H9 (cell line): ENCODE data around the gene FNDC3B. TPM values are rescaled to one million over a fixed set of nuclear protein-coding genes. Genes with fewer than 3 reads are reported as not detected.

ENCODE experiments used
- DNase-seq: peaks from one replicate; pipeline ENCODE4 v3.0.0-alpha.2; 2017
- H2AFZ ChIP-seq: one replicate; pipeline ENCODE4 v1.6.1; 2013; ENCODE audit warnings: mild to moderate bottlenecking, low read length, control low read depth, moderate library complexity
- H2AK5ac ChIP-seq: 2 replicates; pipeline ENCODE4 v1.6.1; 2013; ENCODE audit warnings: low read length, control low read depth, mixed read lengths; ENCODE audit not compliant: insufficient read length
- H2BK120ac ChIP-seq: one replicate; pipeline ENCODE4 v1.6.1; 2013; ENCODE audit warnings: low read depth, mild to moderate bottlenecking, low read length, control low read depth, inconsistent platforms; ENCODE audit not compliant: poor library complexity, severe bottlenecking
- H2BK12ac ChIP-seq: 2 replicates; pipeline ENCODE4 v1.6.1; 2013; ENCODE audit warnings: low read length, control low read depth, mixed read lengths, low read depth; ENCODE audit not compliant: insufficient read length
- H2BK15ac ChIP-seq: 2 replicates; pipeline ENCODE4 v1.6.1; 2013; ENCODE audit warnings: low read depth, low read length, control low read depth
- H2BK20ac ChIP-seq: one replicate; pipeline ENCODE4 v1.6.1; 2013; ENCODE audit warnings: low read depth, mild to moderate bottlenecking, low read length, control low read depth, inconsistent platforms; ENCODE audit not compliant: poor library complexity, severe bottlenecking
- H2BK5ac ChIP-seq: 2 replicates; pipeline ENCODE4 v1.6.1; 2013; ENCODE audit warnings: low read length, control low read depth, mixed read lengths; ENCODE audit not compliant: insufficient read length
- H3K14ac ChIP-seq: 2 replicates; pipeline ENCODE4 v1.6.1; 2013; ENCODE audit warnings: low read length, control low read depth; ENCODE audit not compliant: insufficient read depth
- H3K18ac ChIP-seq: 2 replicates; pipeline ENCODE4 v1.6.1; 2013; ENCODE audit warnings: low read depth, mild to moderate bottlenecking, mixed read lengths, low read length, control low read depth; ENCODE audit not compliant: insufficient read length
- H3K23ac ChIP-seq: 2 replicates; pipeline ENCODE4 v1.6.1; 2013; ENCODE audit warnings: low read length, control low read depth, mixed read lengths, low read depth; ENCODE audit not compliant: insufficient read length
- H3K23me2 ChIP-seq: 2 replicates; pipeline ENCODE4 v1.6.1; 2013; ENCODE audit warnings: low read depth, mild to moderate bottlenecking, mixed read lengths, low read length, control low read depth; ENCODE audit not compliant: insufficient read length, poor library complexity, severe bottlenecking
- H3K27ac ChIP-seq: 2 replicates; pipeline ENCODE4 v1.5.1; 2013; ENCODE audit warnings: low read length, control low read depth, mixed read lengths, low read depth; ENCODE audit not compliant: insufficient read length
- H3K27me3 ChIP-seq: 2 replicates; pipeline ENCODE4 v1.6.1; 2013; ENCODE audit warnings: low read length, control low read depth, inconsistent platforms; ENCODE audit not compliant: insufficient read depth
- H3K4ac ChIP-seq: 2 replicates; pipeline ENCODE4 v1.6.1; 2013; ENCODE audit warnings: low read depth, mild to moderate bottlenecking, control low read depth, inconsistent platforms, low read length, moderate library complexity
- H3K4me1 ChIP-seq: 2 replicates; pipeline ENCODE4 v1.6.1; 2013; ENCODE audit warnings: low read length, control low read depth, inconsistent platforms; ENCODE audit not compliant: insufficient read depth
- H3K4me2 ChIP-seq: 2 replicates; pipeline ENCODE4 v1.6.1; 2013; ENCODE audit warnings: low read length, control low read depth, mixed read lengths; ENCODE audit not compliant: insufficient read length, insufficient read depth
- H3K56ac ChIP-seq: 2 replicates; pipeline ENCODE4 v1.6.1; 2013; ENCODE audit warnings: low read depth, mild to moderate bottlenecking, mixed read lengths, low read length, control low read depth; ENCODE audit not compliant: insufficient read length
- H3K79me1 ChIP-seq: 2 replicates; pipeline ENCODE4 v1.6.1; 2013; ENCODE audit warnings: low read depth, mild to moderate bottlenecking, moderate library complexity, low read length, control low read depth, inconsistent platforms; ENCODE audit not compliant: insufficient read depth, poor library complexity, severe bottlenecking
- H3K79me2 ChIP-seq: 2 replicates; pipeline ENCODE4 v1.6.1; 2013; ENCODE audit warnings: low read length, control low read depth, inconsistent platforms; ENCODE audit not compliant: insufficient read depth
- H3K9ac ChIP-seq: 2 replicates; pipeline ENCODE4 v1.6.1; 2013; ENCODE audit warnings: low read length, control low read depth, mixed read lengths; ENCODE audit not compliant: insufficient read length; ENCODE audit errors: extremely low read depth
- H3K9me3 ChIP-seq: one replicate; pipeline ENCODE4 v1.6.1; 2013; ENCODE audit warnings: low read depth, low read length, inconsistent platforms; ENCODE audit not compliant: control insufficient read depth
- H3T11ph ChIP-seq: one replicate; pipeline ENCODE4 v1.6.1; 2013; ENCODE audit warnings: mild to moderate bottlenecking, low read length, control low read depth, inconsistent platforms
- H4K20me1 ChIP-seq: one replicate; pipeline ENCODE4 v1.6.1; 2013; ENCODE audit not compliant: control insufficient read depth, insufficient read length, insufficient read depth
- H4K5ac ChIP-seq: 2 replicates; pipeline ENCODE4 v1.6.1; 2013; ENCODE audit warnings: low read depth, mild to moderate bottlenecking, mixed read lengths, low read length, control low read depth; ENCODE audit not compliant: insufficient read length
- H4K8ac ChIP-seq: replicated peaks from 2 replicates; pipeline ENCODE4 v1.6.1; 2013; ENCODE audit warnings: low read length, control low read depth, mixed read lengths, low read depth; ENCODE audit not compliant: insufficient read length
- H4K91ac ChIP-seq: 2 replicates; pipeline ENCODE4 v1.6.1; 2013; ENCODE audit warnings: low read depth, mild to moderate bottlenecking, moderate library complexity, mixed read lengths, low read length, control low read depth; ENCODE audit not compliant: insufficient read length
- H3K27ac Mint-ChIP-seq, 3 experiments: 2 replicates in 2 of 3; 3 replicates in 1 of 3; pipeline ENCODE4 v1.8.0; 2020 to 2021; ENCODE audit warnings: mixed read lengths in 3 of 3, mild to moderate bottlenecking in 1 of 3, moderate library complexity in 1 of 3
- H3K27me3 Mint-ChIP-seq: 2 replicates; pipeline ENCODE4 v1.8.0; 2021; ENCODE audit warnings: low read depth, mild to moderate bottlenecking, moderate library complexity, mixed read lengths
- H3K36me3 Mint-ChIP-seq, 3 experiments: 2 replicates in 2 of 3; 3 replicates in 1 of 3; pipeline ENCODE4 v1.8.0; 2020 to 2021; ENCODE audit warnings: low read depth in 3 of 3, mixed read lengths in 3 of 3; ENCODE audit not compliant: insufficient read depth in 1 of 3
- H3K4me1 Mint-ChIP-seq, 2 experiments: 2 replicates each; pipeline ENCODE4 v1.8.0; 2020; ENCODE audit warnings: mixed read lengths in 2 of 2
- H3K4me3 Mint-ChIP-seq, 2 experiments: 2 replicates in 1 of 2; 3 replicates in 1 of 2; pipeline ENCODE4 v1.8.0; 2020 to 2021; ENCODE audit warnings: mild to moderate bottlenecking in 2 of 2, mixed read lengths in 2 of 2, moderate library complexity in 1 of 2
- H3K9me3 Mint-ChIP-seq, 2 experiments: 2 replicates in 1 of 2; 3 replicates in 1 of 2; pipeline ENCODE4 v1.8.0; 2020; ENCODE audit warnings: mild to moderate bottlenecking in 2 of 2, mixed read lengths in 2 of 2, moderate library complexity in 1 of 2
- CTCF ChIP-seq: fragments of 200-600 bp; sonication (generic); conservative IDR thresholded peaks from 3 replicates; pipeline ENCODE4 v1.8.0; 2021; ENCODE audit warnings: antibody characterized with exemption, mild to moderate bottlenecking
- WGBS: extraction: QIAGEN DNeasy Blood & Tissue Kit; methylation state at CpG from one replicate; pipeline ENCODE4 v1.1.7; 2013; ENCODE audit warnings: missing lambda C conversion rate, low lambda C conversion rate, mixed read lengths; ENCODE audit not compliant: insufficient read length; ENCODE audit errors: extremely low coverage; 5-methylcytosine and 5-hydroxymethylcytosine counted together
- total RNA-seq: library from RNA; stranded (reverse); gene quantifications from 2 replicates; pipeline ENCODE4 v1.2.1, GENCODE V29; 2021

FNDC3B gene
- total RNA-seq, 1 experiment from 2014 or later: 43.8 TPM

- no peak overlapping the region for H2BK15ac ChIP-seq
- H3K9me3 Mint-ChIP-seq: no peaks in the 10 kb centered on the region
- no peak for TF ChIP-seq CTCF
- H3K27ac Mint-ChIP-seq: no peak overlapping the region
- no peak overlapping the region for H3T11ph ChIP-seq
- no peaks in the 10 kb centered on the region for H3K9me3 ChIP-seq
- H3K27ac ChIP-seq: no peak overlapping the region
- no peak overlapping the region for H2BK20ac ChIP-seq
- H3K18ac ChIP-seq: no peak overlapping the region
- H3K27me3 ChIP-seq: no peaks in the 10 kb centered on the region
- H2AFZ ChIP-seq: no peak overlapping the region
- no peaks in the 10 kb centered on the region for H4K20me1 ChIP-seq
- no peak overlapping the region for H4K91ac ChIP-seq
- no CpG with 5 or more reads among the region's 13 CpGs for WGBS
- peaks cover 4% of the 10 kb centered on the region for H3K4me1 ChIP-seq
- H3K27me3 Mint-ChIP-seq: no peaks in the 10 kb centered on the region
- H3K4me1 Mint-ChIP-seq: peaks cover 18 to 20% of the 10 kb centered on the region in 2 experiments
- no peak overlapping the region for H4K5ac ChIP-seq
- no peak for DNase-seq
- no peaks in the 10 kb centered on the region for H3K79me2 ChIP-seq
- no peak overlapping the region for H4K8ac ChIP-seq
- no peak overlapping the region for H2BK5ac ChIP-seq
- no peak overlapping the region for H3K9ac ChIP-seq
- no peak overlapping the region for H2BK120ac ChIP-seq
- no peak overlapping the region for H3K4ac ChIP-seq
- H3K23ac ChIP-seq: no peak overlapping the region
- H2AK5ac ChIP-seq: no peak overlapping the region
- no peak overlapping the region for H3K4me3 Mint-ChIP-seq
- no peak overlapping the region for H3K14ac ChIP-seq
- no peaks in the 10 kb centered on the region for H3K79me1 ChIP-seq
- no peak overlapping the region for H2BK12ac ChIP-seq
- H3K4me2 ChIP-seq: no peak overlapping the region
- no peak overlapping the region for H3K56ac ChIP-seq
- H3K36me3 Mint-ChIP-seq: peaks cover 2 to 16% (median 5%) of the 10 kb centered on the region in 3 experiments; a peak in 5 of 7 replicates
- H3K23me2 ChIP-seq: no peaks in the 10 kb centered on the region
Observed at GRCh38 chr3:172251211-172251610, 211.8 kb downstream of the FNDC3B start.
